ENCODE data around the gene HHIPL2. TPM values are rescaled to one million over a fixed set of nuclear protein-coding genes. Genes with fewer than 3 reads are reported as not detected.

Gene HHIPL2
- polyA plus RNA-seq, 1 of the 3 experiments (the other 2 are of a cell fraction): 0.21 TPM

DNA sequence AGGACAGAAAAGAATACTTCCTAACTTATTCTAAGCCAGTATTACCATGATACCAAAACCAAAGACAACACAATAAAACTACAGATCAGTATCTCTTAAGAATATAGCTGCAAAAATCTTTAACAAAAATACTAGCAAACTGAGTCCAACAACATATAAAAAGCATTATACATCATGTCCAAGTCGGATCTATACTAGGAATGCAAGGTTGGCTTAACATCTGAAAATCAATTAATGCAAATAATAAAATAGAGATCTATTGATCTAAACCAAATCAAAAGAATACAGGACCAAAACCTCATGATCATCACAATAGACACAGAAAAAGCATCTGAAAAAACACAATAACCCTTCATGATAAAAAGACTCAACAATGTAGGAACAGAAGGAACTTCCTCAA is 22.9 kb upstream of the HHIPL2 start:
- Histone ChIP-seq H3K9ac (no peak overlapping the region), H3K4me2 (no peak overlapping the region), H3K36me3 (replicated peaks in 1 of 2; ENCODE audit: control insufficient read depth in 1 of 2, insufficient read depth in 2 of 2, low read length in 1 of 2) (peaks cover 68 to 74% of the 10 kb centered on the region in 2 experiments), H3K27me3 (ENCODE audit: insufficient read depth) (no peaks in the 10 kb centered on the region), H4K20me1 (ENCODE audit: insufficient read depth) (no peaks in the 10 kb centered on the region), H3K4me3 (ENCODE audit: low read depth in 2 of 2, low read length in 1 of 2) (no peak overlapping the region), H3K27ac (ENCODE audit: low read depth in 2 of 2, low read length in 1 of 2) (no peak overlapping the region), H3K79me2 (ENCODE audit: insufficient read depth) (peaks cover 3% of the 10 kb centered on the region; the same call in 1 of the 2 replicates), H3F3A (replicated peaks; ENCODE audit: insufficient read depth) (no peaks in the 10 kb centered on the region), H2AFZ (ENCODE audit: low read depth) (no peak overlapping the region), H3K4me1 (ENCODE audit: control insufficient read depth in 1 of 2, insufficient read depth in 2 of 2, low read depth in 1 of 2, low read length in 1 of 2) (no peaks in the 10 kb centered on the region; a peak in 1 of 4 replicates), H3K9me2 (no peaks in the 10 kb centered on the region), H3K9me3 (no peaks in the 10 kb centered on the region)
- ChIA-PET POLR2A (no interaction called here), CTCF (interaction anchor here (0.5 kb wide), 1 partner anchor 9 kb away, joined by 3 read pairs; no protein-coding TSS in a partner anchor)
- no peak for DNase-seq
- 93% methylated on average over 1 of the region's 1 CpG for WGBS (ENCODE audit: low lambda C conversion rate)
- TF ChIP-seq FOSL2 (IDR thresholded peaks at IDR 0.05; ENCODE audit: borderline replicate concordance, low read depth): no peak
- no peak for TF ChIP-seq RCOR1 (IDR thresholded peaks at IDR 0.05; ENCODE audit: low read length)
- TF ChIP-seq, protein P1, sequence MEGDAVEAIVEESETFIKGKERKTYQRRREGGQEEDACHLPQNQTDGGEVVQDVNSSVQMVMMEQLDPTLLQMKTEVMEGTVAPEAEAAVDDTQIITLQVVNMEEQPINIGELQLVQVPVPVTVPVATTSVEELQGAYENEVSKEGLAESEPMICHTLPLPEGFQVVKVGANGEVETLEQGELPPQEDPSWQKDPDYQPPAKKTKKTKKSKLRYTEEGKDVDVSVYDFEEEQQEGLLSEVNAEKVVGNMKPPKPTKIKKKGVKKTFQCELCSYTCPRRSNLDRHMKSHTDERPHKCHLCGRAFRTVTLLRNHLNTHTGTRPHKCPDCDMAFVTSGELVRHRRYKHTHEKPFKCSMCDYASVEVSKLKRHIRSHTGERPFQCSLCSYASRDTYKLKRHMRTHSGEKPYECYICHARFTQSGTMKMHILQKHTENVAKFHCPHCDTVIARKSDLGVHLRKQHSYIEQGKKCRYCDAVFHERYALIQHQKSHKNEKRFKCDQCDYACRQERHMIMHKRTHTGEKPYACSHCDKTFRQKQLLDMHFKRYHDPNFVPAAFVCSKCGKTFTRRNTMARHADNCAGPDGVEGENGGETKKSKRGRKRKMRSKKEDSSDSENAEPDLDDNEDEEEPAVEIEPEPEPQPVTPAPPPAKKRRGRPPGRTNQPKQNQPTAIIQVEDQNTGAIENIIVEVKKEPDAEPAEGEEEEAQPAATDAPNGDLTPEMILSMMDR (IDR thresholded peaks at IDR 0.05): no peak
- TF ChIP-seq SIN3A (IDR thresholded peaks at IDR 0.05; ENCODE audit: borderline replicate concordance, low read depth, low read length): no peak
- TF ChIP-seq RFX5 (IDR thresholded peaks at IDR 0.05; ENCODE audit: low read length): no peak
- TF ChIP-seq YY1 (IDR thresholded peaks at IDR 0.05; ENCODE audit: low read depth): no peak
- TF ChIP-seq NRF1 (IDR thresholded peaks at IDR 0.05; ENCODE audit: low read depth, low read length): no peak
- TF ChIP-seq, protein P2, sequence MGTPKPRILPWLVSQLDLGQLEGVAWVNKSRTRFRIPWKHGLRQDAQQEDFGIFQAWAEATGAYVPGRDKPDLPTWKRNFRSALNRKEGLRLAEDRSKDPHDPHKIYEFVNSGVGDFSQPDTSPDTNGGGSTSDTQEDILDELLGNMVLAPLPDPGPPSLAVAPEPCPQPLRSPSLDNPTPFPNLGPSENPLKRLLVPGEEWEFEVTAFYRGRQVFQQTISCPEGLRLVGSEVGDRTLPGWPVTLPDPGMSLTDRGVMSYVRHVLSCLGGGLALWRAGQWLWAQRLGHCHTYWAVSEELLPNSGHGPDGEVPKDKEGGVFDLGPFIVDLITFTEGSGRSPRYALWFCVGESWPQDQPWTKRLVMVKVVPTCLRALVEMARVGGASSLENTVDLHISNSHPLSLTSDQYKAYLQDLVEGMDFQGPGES (IDR thresholded peaks at IDR 0.05; ENCODE audit: low read depth, low read length): no peak
- no peak for TF ChIP-seq MXI1 (IDR thresholded peaks at IDR 0.05; ENCODE audit: low read depth, low read length)
- TF ChIP-seq EP300 (IDR thresholded peaks at IDR 0.05; ENCODE audit: borderline replicate concordance in 1 of 2, low read depth in 1 of 2, low read length in 1 of 2): no peak
- TF ChIP-seq JUND (IDR thresholded peaks at IDR 0.05): no peak
- no peak for TF ChIP-seq EZH2phosphoT487 (IDR thresholded peaks at IDR 0.05; ENCODE audit: borderline replicate concordance, low read depth)
- TF ChIP-seq, protein P3, sequence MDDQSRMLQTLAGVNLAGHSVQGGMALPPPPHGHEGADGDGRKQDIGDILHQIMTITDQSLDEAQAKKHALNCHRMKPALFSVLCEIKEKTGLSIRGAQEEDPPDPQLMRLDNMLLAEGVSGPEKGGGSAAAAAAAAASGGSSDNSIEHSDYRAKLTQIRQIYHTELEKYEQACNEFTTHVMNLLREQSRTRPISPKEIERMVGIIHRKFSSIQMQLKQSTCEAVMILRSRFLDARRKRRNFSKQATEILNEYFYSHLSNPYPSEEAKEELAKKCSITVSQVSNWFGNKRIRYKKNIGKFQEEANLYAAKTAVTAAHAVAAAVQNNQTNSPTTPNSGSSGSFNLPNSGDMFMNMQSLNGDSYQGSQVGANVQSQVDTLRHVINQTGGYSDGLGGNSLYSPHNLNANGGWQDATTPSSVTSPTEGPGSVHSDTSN (IDR thresholded peaks at IDR 0.05): no peak
- TF ChIP-seq FOXJ3 (CRISPR knock-in tag; IDR thresholded peaks at IDR 0.05): no peak

DNA sequence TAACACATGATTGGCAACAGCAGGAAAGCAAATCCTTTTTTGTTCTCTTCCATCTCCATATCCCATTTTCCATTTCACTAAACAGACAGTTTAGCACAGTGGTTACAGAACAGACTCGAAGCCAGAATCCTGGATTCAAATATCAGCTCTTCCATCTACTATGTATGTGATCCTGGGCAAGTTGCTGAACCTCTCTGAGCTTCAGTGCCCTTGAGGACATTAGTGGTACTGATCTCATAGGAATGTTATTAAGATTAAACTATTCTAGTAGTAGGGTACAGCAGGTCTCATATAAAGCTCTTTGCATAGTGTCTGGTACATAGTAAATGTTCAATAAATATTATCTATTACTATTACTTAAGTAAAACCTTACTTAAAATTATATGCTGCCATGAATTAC is 13.8 kb upstream of the HHIPL2 start:
- no peak overlapping the region for H3K27ac ChIP-seq (ENCODE audit: low read depth in 2 of 2, low read length in 1 of 2)
- no peaks in the 10 kb centered on the region for H3K4me1 ChIP-seq (ENCODE audit: control insufficient read depth in 1 of 2, insufficient read depth in 2 of 2, low read depth in 1 of 2, low read length in 1 of 2)
- WGBS (ENCODE audit: low lambda C conversion rate): 94% methylated on average over 1 of the region's 1 CpG
- ChIA-PET POLR2A (no interaction called here), CTCF (interaction anchor here (0.6 kb wide), 2 partner anchors 21 to 27 kb away, joined by 3 read pairs; no protein-coding TSS in a partner anchor)
- no peaks in the 10 kb centered on the region for H3K27me3 ChIP-seq (ENCODE audit: insufficient read depth)
- no peaks in the 10 kb centered on the region for H4K20me1 ChIP-seq (ENCODE audit: insufficient read depth)
- peaks cover 53 to 69% of the 10 kb centered on the region in 2 experiments for H3K36me3 ChIP-seq (replicated peaks in 1 of 2; ENCODE audit: control insufficient read depth in 1 of 2, insufficient read depth in 2 of 2, low read length in 1 of 2)
- no peak overlapping the region for H3K4me3 ChIP-seq (ENCODE audit: low read depth in 2 of 2, low read length in 1 of 2)
- H3K4me2 ChIP-seq: no peak overlapping the region
- no peak overlapping the region for H3K9ac ChIP-seq
- peaks cover 10% of the 10 kb centered on the region for H3F3A ChIP-seq (replicated peaks; ENCODE audit: insufficient read depth)
- no peak overlapping the region for H2AFZ ChIP-seq (ENCODE audit: low read depth)
- no peaks in the 10 kb centered on the region for H3K9me2 ChIP-seq
- no peaks in the 10 kb centered on the region; the same call in 1 of the 2 replicates for H3K79me2 ChIP-seq (ENCODE audit: insufficient read depth)
- no peaks in the 10 kb centered on the region for H3K9me3 ChIP-seq
- no peak for DNase-seq
- TF ChIP-seq GATA2 (CRISPR knock-in tag; IDR thresholded peaks at IDR 0.05) (no peak), YY1 (IDR thresholded peaks at IDR 0.05; ENCODE audit: low read depth) (no peak), EZH2phosphoT487 (IDR thresholded peaks at IDR 0.05; ENCODE audit: borderline replicate concordance, low read depth) (no peak)
- TF ChIP-seq, protein P1 (IDR thresholded peaks at IDR 0.05): 0 out of 2 replicates have a peak, but pooled peaks have one; percentile 6
- TF ChIP-seq, protein P2 (IDR thresholded peaks at IDR 0.05; ENCODE audit: low read depth, low read length): no peak
- TF ChIP-seq, protein P4, sequence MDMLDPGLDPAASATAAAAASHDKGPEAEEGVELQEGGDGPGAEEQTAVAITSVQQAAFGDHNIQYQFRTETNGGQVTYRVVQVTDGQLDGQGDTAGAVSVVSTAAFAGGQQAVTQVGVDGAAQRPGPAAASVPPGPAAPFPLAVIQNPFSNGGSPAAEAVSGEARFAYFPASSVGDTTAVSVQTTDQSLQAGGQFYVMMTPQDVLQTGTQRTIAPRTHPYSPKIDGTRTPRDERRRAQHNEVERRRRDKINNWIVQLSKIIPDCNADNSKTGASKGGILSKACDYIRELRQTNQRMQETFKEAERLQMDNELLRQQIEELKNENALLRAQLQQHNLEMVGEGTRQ (IDR thresholded peaks at IDR 0.05; ENCODE audit: borderline replicate concordance, low read depth, low read length): no peak

Data from SK-N-SH (cell line).